ENCODE results near the gene THAP4. TPM values are rescaled to one million over a fixed set of nuclear protein-coding genes. Genes with fewer than 3 reads are reported as not detected.
"Not testable (repeated sequence)": the region's sequence is repeated elsewhere in the genome, so short reads cannot be mapped to it uniquely, and the experiment has no call there.

THAP4 gene
- total RNA-seq, 1 donor from 2014 or later, result 34.4 TPM

GRCh38 chr2:241613017-241613780, 23.8 kb downstream of the THAP4 start:
- intact Hi-C loops (cut with micrococcal nuclease), result no loop called here

DNA sequence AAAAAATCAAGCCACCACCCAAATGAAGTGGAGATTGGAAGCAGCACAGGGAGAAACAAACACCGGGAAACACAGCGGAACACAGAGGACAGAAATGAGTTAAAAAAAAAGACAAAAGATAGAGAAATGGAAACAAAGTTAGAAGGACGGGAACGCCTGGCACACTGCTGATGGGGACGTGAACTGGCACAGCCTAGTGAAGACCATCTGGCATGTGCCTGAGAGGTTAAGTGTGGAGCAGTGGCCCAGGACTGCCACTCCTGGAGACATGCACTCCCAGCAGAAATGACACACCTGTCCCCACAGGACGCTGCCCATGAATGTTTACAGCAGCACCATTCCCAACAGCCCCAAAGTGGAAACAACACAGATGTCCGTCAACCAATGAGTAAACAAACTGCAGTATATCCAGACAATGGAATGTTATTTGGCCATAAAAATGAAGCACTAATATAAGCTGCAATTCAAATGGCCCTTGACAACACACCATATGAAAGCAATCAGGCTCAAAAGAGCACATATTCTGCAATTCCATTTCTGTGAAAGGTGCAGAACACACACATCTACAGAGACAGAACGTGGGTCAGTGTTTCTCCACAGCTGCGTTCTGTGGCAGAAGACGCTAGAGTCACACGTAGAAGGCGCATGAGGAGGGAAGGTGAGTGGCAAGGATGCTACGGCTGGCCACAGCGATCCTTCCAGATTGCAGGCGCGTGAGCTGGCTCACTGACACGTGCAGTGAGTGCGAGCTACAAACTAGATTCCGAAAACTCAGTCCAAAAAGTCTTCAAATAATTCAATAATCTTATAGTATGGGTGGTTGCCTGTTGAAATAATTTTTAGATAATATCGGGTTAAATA, 24.6 kb downstream of the THAP4 start:
- intact Hi-C loops (cut with micrococcal nuclease), result no loop called here

- intact Hi-C loops (cut with micrococcal nuclease), result loop anchor here (2.0 kb wide), 1 partner anchor 76 kb away; the partner anchor contains the start of gene DTYMK
These were observed 25.9 kb downstream of the THAP4 start for GRCh38 chr2:241611062-241611461.

- intact Hi-C loops (cut with micrococcal nuclease), result loop anchor here (1.0 to 2.0 kb wide), 4 partner anchors 77 to 778 kb away; partner anchors contain the start of genes DTYMK, FARP2 and STK25
These were observed 26.8 kb downstream of the THAP4 start for GRCh38 chr2:241609859-241610793.

GRCh38 chr2:241608881-241609280, 28.1 kb downstream of the THAP4 start:
- intact Hi-C loops (cut with micrococcal nuclease), result no loop called here

DNA sequence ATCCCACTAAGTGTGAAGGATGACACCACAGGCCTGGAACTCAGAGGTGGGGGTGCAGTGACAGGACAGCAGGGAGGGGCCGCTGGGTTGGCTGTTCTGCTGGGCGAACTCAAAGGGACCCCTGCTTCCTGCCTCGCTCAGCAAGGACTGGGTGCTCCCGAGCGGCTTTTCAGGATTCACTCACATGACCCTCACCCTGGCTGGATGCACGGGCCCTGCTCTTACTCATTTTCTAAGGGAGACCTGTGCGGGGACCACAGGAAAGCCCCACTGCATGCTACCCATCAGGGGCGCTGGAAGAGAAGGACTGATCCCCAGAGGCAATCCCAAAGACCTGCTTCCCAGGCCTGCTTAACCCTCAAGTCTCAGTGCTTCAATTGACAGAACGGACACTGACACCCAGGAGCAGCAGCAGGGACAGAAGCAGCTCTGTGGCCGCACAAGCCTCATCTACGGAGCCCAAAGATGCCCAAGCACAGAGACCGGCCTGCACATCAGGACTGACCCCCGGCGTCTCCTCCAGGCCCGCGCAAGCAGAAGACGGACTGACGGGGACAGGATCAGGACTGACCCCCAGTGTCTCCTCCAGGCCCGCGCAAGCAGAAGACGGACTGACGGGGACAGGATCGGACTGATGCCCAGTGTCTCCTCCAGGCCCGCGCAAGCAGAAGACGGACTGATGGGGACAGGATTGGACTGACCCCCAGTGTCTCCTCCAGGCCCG, 29.6 kb downstream of the THAP4 start:
- intact Hi-C loops (cut with micrococcal nuclease), result no loop called here

DNA sequence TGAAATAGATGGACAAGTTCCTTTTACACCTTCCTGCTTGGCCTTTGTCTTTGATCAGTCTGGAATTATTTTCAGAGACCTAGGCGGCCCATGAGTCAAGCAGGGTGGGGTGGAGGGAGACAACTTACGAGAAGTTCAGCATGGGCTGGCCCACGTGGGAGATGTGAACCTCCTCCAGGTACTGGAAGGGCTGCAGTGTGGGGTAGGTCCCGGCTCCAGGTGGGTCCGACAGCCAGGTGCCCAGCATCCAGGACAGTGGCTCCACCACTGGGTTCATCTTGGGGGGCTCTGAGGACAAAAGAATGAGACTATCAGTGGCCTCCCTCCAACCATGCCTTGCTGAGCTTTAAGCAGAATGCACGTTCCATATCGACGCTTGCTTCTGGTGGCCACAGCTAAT, 30.8 kb downstream of the THAP4 start:
- intact Hi-C loops (cut with micrococcal nuclease), result no loop called here

- intact Hi-C loops (cut with micrococcal nuclease), result no loop called here
These were observed 33.3 kb downstream of the THAP4 start for GRCh38 chr2:241603686-241604085.

GRCh38 chr2:241602720-241603119, 34.2 kb downstream of the THAP4 start:
- intact Hi-C loops (cut with micrococcal nuclease), result no loop called here

- intact Hi-C loops (cut with micrococcal nuclease), result no loop called here
These were observed 35.1 kb downstream of the THAP4 start for GRCh38 chr2:241601841-241602240.

DNA sequence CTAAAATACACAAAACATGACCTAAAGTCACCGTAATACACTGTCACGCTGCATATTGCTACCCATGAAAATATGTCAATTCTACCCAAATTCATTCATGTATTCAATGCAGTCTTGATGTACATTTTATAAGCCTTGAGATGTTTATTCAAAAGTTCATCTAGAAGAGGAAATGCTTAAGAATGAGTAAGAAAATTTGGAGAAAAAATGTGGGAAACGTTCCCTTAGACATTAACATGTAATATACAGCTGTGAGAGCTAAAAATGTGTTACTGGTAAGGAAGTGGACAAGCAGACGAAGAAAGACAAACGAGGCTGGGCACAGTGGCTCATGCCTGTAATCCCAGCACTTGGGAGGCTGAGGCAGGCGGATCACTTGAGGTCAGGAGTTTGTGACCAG, 37.3 kb downstream of the THAP4 start:
- intact Hi-C loops (cut with micrococcal nuclease), result no loop called here

- intact Hi-C loops (cut with micrococcal nuclease), result no loop called here
These were observed 38.5 kb downstream of the THAP4 start for GRCh38 chr2:241598487-241598886.

- intact Hi-C loops (cut with micrococcal nuclease), result no loop called here
These were observed 38.9 kb downstream of the THAP4 start for GRCh38 chr2:241598061-241598460.

GRCh38 chr2:241597561-241597960, 39.4 kb downstream of the THAP4 start:
- intact Hi-C loops (cut with micrococcal nuclease), result no loop called here

DNA sequence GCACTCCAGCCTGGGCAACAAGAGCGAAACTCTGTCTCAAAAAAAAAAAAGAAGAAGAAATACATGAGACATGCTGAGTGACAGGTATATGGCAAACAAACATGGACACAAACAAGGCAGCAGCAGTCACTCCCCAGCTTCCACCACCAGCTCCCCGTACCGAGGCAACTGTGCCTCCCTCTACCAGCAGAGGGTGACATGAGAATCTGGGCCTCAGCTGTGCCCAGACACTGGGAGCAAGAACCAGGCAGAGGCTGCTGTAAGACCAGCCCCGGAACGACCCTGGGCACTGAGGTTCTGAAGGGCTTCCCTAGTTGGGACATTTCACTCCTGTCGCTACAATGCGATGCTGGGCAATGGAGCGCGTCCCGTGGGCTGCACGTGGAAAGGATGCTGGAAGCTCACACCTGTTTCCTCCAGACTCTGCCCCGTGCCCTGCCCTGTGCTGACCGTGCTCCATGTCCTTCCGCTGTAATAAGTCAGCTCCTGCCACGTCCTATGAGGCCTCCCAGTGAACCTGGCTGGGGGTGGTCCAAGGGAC, 41.3 kb downstream of the THAP4 start:
- intact Hi-C loops (cut with micrococcal nuclease), result no loop called here

DNA sequence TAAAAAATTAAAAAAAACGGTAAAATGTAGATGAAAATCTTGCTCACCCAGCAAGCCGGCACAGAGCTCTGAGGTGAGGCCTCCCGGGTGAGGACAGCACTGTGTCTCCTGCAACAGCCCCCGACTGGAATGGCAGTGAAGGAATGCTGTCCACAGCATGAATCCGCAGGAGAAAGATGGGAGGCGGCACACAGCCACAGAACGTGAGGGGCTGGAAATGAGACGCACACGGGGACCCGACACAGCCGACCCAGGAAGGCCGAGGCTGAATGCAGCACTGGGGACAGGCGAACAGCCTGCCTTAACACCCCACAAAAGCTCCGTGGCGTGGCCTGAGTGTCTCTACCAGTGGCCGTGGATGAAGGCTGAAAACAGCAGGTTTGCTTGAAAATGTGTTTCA, 43.7 kb downstream of the THAP4 start:
- intact Hi-C loops (cut with micrococcal nuclease), result no loop called here

GRCh38 chr2:241592126-241592845, 44.7 kb downstream of the THAP4 start:
- intact Hi-C loops (cut with micrococcal nuclease), result no loop called here

- intact Hi-C loops (cut with micrococcal nuclease), result not testable (repeated sequence)
These were observed 46.2 kb downstream of the THAP4 start for GRCh38 chr2:241590496-241591455.

Data from T-helper 2 cell treated with Interferon-gamma antibody and Interleukin-4, amounts not matched to agents 100 ng/mL and 5 ng/mL, for 36 hours (primary cell).